Choroid plexus epithelial cell (primary cell): ENCODE measurements around the gene IER2.
"Not testable (repeated sequence)": the region's sequence is repeated elsewhere in the genome, so short reads cannot be mapped to it uniquely, and the experiment has no call there.

Experiments
- DNase-seq: peaks from one replicate; pipeline ENCODE4 v3.0.0-alpha.2; 2010; ENCODE audit warnings: low read depth
- H3K4me3 ChIP-seq: 2 replicates; pipeline ENCODE4 v1.5.1; 2011; ENCODE audit warnings: low read depth, mild to moderate bottlenecking, control low read depth, low read length, moderate library complexity
- CTCF ChIP-seq: conservative IDR thresholded peaks from 2 replicates; pipeline ENCODE4 v1.5.1; 2011; ENCODE audit warnings: low read depth, mild to moderate bottlenecking, control low read depth, inconsistent platforms, low read length, moderate library complexity

Gene IER2

GRCh38 chr19:13160557-13160956, 10.3 kb downstream of the IER2 start:
- DNase-seq, result no peak
- no peak overlapping the region for H3K4me3 ChIP-seq
- no peak for TF ChIP-seq CTCF

GRCh38 chr19:13162724-13163608, 12.8 kb downstream of the IER2 start:
- H3K4me3 ChIP-seq, result peak overlapping the region; percentile 51
- peak; percentile 98 for DNase-seq
- no peak for TF ChIP-seq CTCF

GRCh38 chr19:13163609-13164342, 13.6 kb downstream of the IER2 start:
- no peak for TF ChIP-seq CTCF
- peak; percentile 68 for DNase-seq
- H3K4me3 ChIP-seq, result peak overlapping the region; percentile 34

- no peak for TF ChIP-seq CTCF
- no peak for DNase-seq
- peak overlapping the region; percentile 34 for H3K4me3 ChIP-seq
Observed at GRCh38 chr19:13164343-13165161, 14.3 kb downstream of the IER2 start.

GRCh38 chr19:13165162-13165997, 15.2 kb downstream of the IER2 start:
- no peak overlapping the region for H3K4me3 ChIP-seq
- no peak for TF ChIP-seq CTCF
- peak; percentile 36 for DNase-seq

- H3K4me3 ChIP-seq, DNase-seq: not testable (repeated sequence)
Observed at GRCh38 chr19:13166151-13166550, 15.9 kb downstream of the IER2 start.
